OCI-LY1 (cell line): Measurements from ENCODE around the gene SLAIN2.

Source experiments
- H2AFZ ChIP-seq: fragments of 200-600 bp; sonication (generic), shearing (Covaris generic); 2 replicates; pipeline ENCODE4 v1.6.0; 2014; ENCODE audit warnings: antibody characterized with exemption, mild to moderate bottlenecking, low read length
- H3F3A ChIP-seq: fragments of 200-600 bp; sonication (generic), shearing (Covaris generic); 2 replicates; pipeline ENCODE4 v1.6.0; 2014; ENCODE audit warnings: mild to moderate bottlenecking, antibody characterized with exemption, low read length, moderate library complexity; ENCODE audit not compliant: insufficient read depth
- H3K27ac ChIP-seq: fragments of 200-600 bp; sonication (generic); 2 replicates; pipeline ENCODE4 v1.5.1; 2014; ENCODE audit warnings: low read length, mixed run types, mild to moderate bottlenecking, low read depth; ENCODE audit not compliant: poor library complexity, severe bottlenecking
- H3K27me3 ChIP-seq: fragments of 200-600 bp; sonication (generic); 2 replicates; pipeline ENCODE4 v1.6.0; 2014; ENCODE audit warnings: antibody characterized with exemption, mild to moderate bottlenecking, low read length, moderate library complexity; ENCODE audit not compliant: insufficient read depth
- H3K36me3 ChIP-seq: fragments of 200-600 bp; sonication (generic); 2 replicates; pipeline ENCODE4 v1.6.1; 2014; ENCODE audit warnings: mild to moderate bottlenecking, antibody characterized with exemption, low read length, moderate library complexity, mixed read lengths; ENCODE audit not compliant: insufficient read depth
- H3K4me1 ChIP-seq: fragments of 200-600 bp; sonication (generic); 2 replicates; pipeline ENCODE4 v1.5.1; 2014; ENCODE audit warnings: mild to moderate bottlenecking, low read length, moderate library complexity; ENCODE audit not compliant: insufficient read depth, severe bottlenecking
- H3K4me2 ChIP-seq: fragments of 200-600 bp; sonication (generic), shearing (Covaris generic); 2 replicates; pipeline ENCODE4 v1.6.1; 2014; ENCODE audit warnings: low read length
- H3K4me3 ChIP-seq: fragments of 200-600 bp; sonication (generic); 2 replicates; pipeline ENCODE4 v1.5.1; 2014; ENCODE audit warnings: low read length, low read depth, mild to moderate bottlenecking, mixed read lengths; ENCODE audit not compliant: poor library complexity, severe bottlenecking
- H3K79me2 ChIP-seq: fragments of 200-600 bp; shearing (Covaris generic); 2 replicates; pipeline ENCODE4 v1.6.1; 2016; ENCODE audit warnings: mixed run types, low read length, mixed read lengths; ENCODE audit not compliant: insufficient read depth
- H3K9ac ChIP-seq: fragments of 200-600 bp; sonication (generic), shearing (Covaris generic); 2 replicates; pipeline ENCODE4 v1.6.1; 2014; ENCODE audit warnings: mild to moderate bottlenecking, low read length, mixed read lengths
- H3K9me2 ChIP-seq: fragments of 200-600 bp; sonication (generic), shearing (Covaris generic); 2 replicates; pipeline ENCODE4 v1.6.1; 2014; ENCODE audit warnings: low read depth, mild to moderate bottlenecking, low read length, mixed read lengths
- H3K9me3 ChIP-seq: fragments of 200-600 bp; shearing (Covaris generic); 2 replicates; pipeline ENCODE4 v1.6.1; 2014; ENCODE audit warnings: low read length, mixed read lengths
- H4K20me1 ChIP-seq: fragments of 200-600 bp; sonication (generic), shearing (Covaris generic); 2 replicates; pipeline ENCODE4 v1.6.0; 2016; ENCODE audit warnings: mild to moderate bottlenecking, low read length; ENCODE audit not compliant: insufficient read depth
- EZH2 ChIP-seq: fragments of 200-600 bp; sonication (generic), shearing (Covaris generic); IDR thresholded peaks from 2 replicates; pipeline ENCODE4 v1.8.0; 2017; ENCODE audit warnings: borderline replicate concordance, mixed run types, mild to moderate bottlenecking, antibody characterized with exemption, low read length, moderate library complexity, mixed read lengths
- TF ChIP-seq, protein P1 (sequence below): fragments of 200-600 bp; sonication (generic), shearing (Covaris generic); IDR thresholded peaks from 2 replicates; pipeline ENCODE4 v1.5.1; 2017; ENCODE audit warnings: mild to moderate bottlenecking, antibody characterized with exemption, low read length, moderate library complexity, mixed read lengths

Gene SLAIN2

DNA sequence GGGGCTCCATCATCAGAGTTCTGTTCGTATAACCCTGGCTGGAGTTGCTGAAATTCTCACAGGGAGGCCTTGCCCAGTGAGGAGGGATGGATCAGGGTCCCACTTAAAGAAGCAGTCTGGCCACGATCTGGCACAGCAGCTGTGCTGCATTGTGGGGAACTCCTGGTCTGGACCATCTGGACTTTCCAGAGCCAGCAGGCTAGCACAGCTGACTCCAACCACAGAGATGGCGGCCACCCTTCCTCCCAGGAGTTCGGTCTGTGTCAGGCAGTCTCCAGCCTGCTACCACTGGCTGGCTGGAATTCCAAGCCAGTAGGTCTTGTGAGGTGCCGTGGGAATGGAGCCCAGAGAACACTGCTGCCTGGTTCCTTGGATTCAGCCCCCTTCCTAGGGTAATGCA is 62.0 kb downstream of the SLAIN2 start:
- no peaks in the 10 kb centered on the region for H3K27me3 ChIP-seq
- no peak overlapping the region for H3K9ac ChIP-seq
- H4K20me1 ChIP-seq, result no peaks in the 10 kb centered on the region
- H2AFZ ChIP-seq, result no peak overlapping the region
- no peaks in the 10 kb centered on the region for H3K36me3 ChIP-seq
- no peak overlapping the region for H3K4me3 ChIP-seq
- no peak overlapping the region for H3K4me2 ChIP-seq
- no peaks in the 10 kb centered on the region for H3K9me2 ChIP-seq
- no peaks in the 10 kb centered on the region for H3F3A ChIP-seq
- no peak overlapping the region for H3K27ac ChIP-seq
- no peaks in the 10 kb centered on the region for H3K9me3 ChIP-seq
- TF ChIP-seq, protein P1, sequence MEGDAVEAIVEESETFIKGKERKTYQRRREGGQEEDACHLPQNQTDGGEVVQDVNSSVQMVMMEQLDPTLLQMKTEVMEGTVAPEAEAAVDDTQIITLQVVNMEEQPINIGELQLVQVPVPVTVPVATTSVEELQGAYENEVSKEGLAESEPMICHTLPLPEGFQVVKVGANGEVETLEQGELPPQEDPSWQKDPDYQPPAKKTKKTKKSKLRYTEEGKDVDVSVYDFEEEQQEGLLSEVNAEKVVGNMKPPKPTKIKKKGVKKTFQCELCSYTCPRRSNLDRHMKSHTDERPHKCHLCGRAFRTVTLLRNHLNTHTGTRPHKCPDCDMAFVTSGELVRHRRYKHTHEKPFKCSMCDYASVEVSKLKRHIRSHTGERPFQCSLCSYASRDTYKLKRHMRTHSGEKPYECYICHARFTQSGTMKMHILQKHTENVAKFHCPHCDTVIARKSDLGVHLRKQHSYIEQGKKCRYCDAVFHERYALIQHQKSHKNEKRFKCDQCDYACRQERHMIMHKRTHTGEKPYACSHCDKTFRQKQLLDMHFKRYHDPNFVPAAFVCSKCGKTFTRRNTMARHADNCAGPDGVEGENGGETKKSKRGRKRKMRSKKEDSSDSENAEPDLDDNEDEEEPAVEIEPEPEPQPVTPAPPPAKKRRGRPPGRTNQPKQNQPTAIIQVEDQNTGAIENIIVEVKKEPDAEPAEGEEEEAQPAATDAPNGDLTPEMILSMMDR, result no peak
- no peak for TF ChIP-seq EZH2
- no peaks in the 10 kb centered on the region for H3K79me2 ChIP-seq
- no peaks in the 10 kb centered on the region for H3K4me1 ChIP-seq

DNA sequence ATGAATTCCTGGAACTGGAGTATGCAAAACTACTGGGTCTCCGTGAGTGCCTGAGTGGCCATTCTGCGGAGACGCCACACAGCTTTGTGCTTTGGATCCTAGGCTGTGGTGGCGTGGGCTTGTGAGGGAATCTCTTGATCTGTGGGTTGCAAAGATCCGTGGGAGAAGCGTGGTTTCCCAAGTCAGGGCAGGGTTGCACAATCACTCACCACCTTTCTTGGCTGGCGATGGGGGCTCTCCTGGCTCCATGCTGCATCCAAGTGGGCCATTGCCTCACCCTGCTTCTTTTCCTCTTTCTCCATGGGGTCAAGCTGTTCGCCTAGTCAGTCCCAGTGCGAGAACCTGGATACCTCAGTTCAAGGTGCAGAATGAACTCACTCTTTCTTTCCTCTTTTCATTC is 62.5 kb downstream of the SLAIN2 start:
- H3K27me3 ChIP-seq, result no peaks in the 10 kb centered on the region

DNA sequence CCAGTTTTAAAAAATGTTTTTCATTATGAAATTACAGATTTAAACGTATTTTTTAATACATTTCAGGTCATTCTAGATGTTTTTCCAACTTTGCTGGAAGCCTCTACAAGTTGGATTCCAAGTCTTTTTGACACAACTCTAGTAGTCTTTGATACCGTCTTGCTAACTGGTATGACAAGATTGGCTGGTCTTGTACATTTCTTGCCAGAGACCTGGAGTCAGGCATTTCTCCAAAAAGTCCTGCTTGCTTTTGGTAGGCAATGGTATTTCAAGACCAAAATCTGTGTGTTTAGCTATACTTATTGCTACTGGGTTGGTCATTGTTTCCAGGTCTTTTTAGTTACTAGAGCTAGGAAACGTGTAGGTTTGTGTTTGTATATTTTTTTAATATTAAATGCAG is 64.6 kb downstream of the SLAIN2 start:
- Histone ChIP-seq H3K79me2 (no peaks in the 10 kb centered on the region), H3K36me3 (no peaks in the 10 kb centered on the region), H3K9me2 (no peaks in the 10 kb centered on the region)

More for the DNA sequence above, 62.5 kb downstream of the SLAIN2 start:
- Histone ChIP-seq H4K20me1 (no peaks in the 10 kb centered on the region), H3K36me3 (no peaks in the 10 kb centered on the region), H3K9me2 (no peaks in the 10 kb centered on the region), H3K4me1 (no peaks in the 10 kb centered on the region), H3K9me3 (no peaks in the 10 kb centered on the region), H3K4me2 (no peak overlapping the region), H3K79me2 (no peaks in the 10 kb centered on the region), H2AFZ (no peak overlapping the region), H3K9ac (no peak overlapping the region), H3K27ac (no peak overlapping the region), H3F3A (no peaks in the 10 kb centered on the region), H3K4me3 (no peak overlapping the region)
- no peak for TF ChIP-seq EZH2
- TF ChIP-seq, protein P1, result no peak

More for the DNA sequence above, 64.6 kb downstream of the SLAIN2 start:
- H3K4me2 ChIP-seq, result no peak overlapping the region
- TF ChIP-seq, protein P1, result no peak
- no peak for TF ChIP-seq EZH2
- no peaks in the 10 kb centered on the region for H4K20me1 ChIP-seq
- no peaks in the 10 kb centered on the region for H3K9me3 ChIP-seq
- no peak overlapping the region for H3K9ac ChIP-seq
- no peaks in the 10 kb centered on the region for H3K27me3 ChIP-seq
- H3K4me1 ChIP-seq, result no peaks in the 10 kb centered on the region
- no peak overlapping the region for H3K4me3 ChIP-seq
- no peak overlapping the region for H3K27ac ChIP-seq
- no peaks in the 10 kb centered on the region for H3F3A ChIP-seq
- H2AFZ ChIP-seq, result no peak overlapping the region
